Measurements from ENCODE around the gene BLCAP. TPM values are rescaled to one million over a fixed set of nuclear protein-coding genes. Genes with fewer than 3 reads are reported as not detected.

BLCAP gene
- total RNA-seq, 2 donors from 2014 or later = 24.1 to 44.8 TPM

GRCh38 chr20:37567671-37568588 lies 40.3 kb upstream of the BLCAP start:
- WGBS, 2 donors = 4 to 5% methylated on average over 10 to 13 of the region's 13 CpGs
- H3K36me3 ChIP-seq (replicated peaks in 1 of 2; ENCODE audit: insufficient read depth in 1 of 2, low read depth in 2 of 2) = no peaks in the 10 kb centered on the region
- TF ChIP-seq CTCF (IDR thresholded peaks at IDR 0.05) (no peak), POLR2A (IDR thresholded peaks at IDR 0.05) (no peak)
- intact Hi-C loops (cut with DNase I) = no loop called here
- H3K4me1 ChIP-seq = peaks cover 5% of the 10 kb centered on the region
- H3K27me3 ChIP-seq = no peaks in the 10 kb centered on the region
- DNase-seq = no peak
- H3K4me3 ChIP-seq = no peak overlapping the region
- H3K9me3 ChIP-seq = no peaks in the 10 kb centered on the region
- no peak for ATAC-seq
- no peak overlapping the region for H3K27ac ChIP-seq

GRCh38 chr20:37567331-37567665 lies 39.6 kb upstream of the BLCAP start:
- intact Hi-C loops (cut with DNase I) = no loop called here
- 21 to 25% methylated on average over 7 of the region's 7 CpGs for WGBS, 2 donors
- no peaks in the 10 kb centered on the region for H3K27me3 ChIP-seq

GRCh38 chr20:37566590-37567330 lies 39.1 kb upstream of the BLCAP start:
- no peak for ATAC-seq
- H3K36me3 ChIP-seq (replicated peaks in 1 of 2; ENCODE audit: insufficient read depth in 1 of 2, low read depth in 2 of 2) = no peaks in the 10 kb centered on the region
- 28 to 38% methylated on average over 5 of the region's 5 CpGs for WGBS, 2 donors
- H3K27ac ChIP-seq = no peak overlapping the region
- intact Hi-C loops (cut with DNase I) = no loop called here
- no peak overlapping the region for H3K4me3 ChIP-seq
- TF ChIP-seq CTCF (IDR thresholded peaks at IDR 0.05) (no peak), POLR2A (IDR thresholded peaks at IDR 0.05) (no peak)
- H3K4me1 ChIP-seq = peaks cover 5% of the 10 kb centered on the region
- no peaks in the 10 kb centered on the region for H3K27me3 ChIP-seq
- no peaks in the 10 kb centered on the region for H3K9me3 ChIP-seq
- DNase-seq = no peak

More at GRCh38 chr20:37567331-37567665, 39.6 kb upstream of the BLCAP start:
- Histone ChIP-seq H3K9me3 (no peaks in the 10 kb centered on the region), H3K4me3 (no peak overlapping the region), H3K36me3 (replicated peaks in 1 of 2; ENCODE audit: insufficient read depth in 1 of 2, low read depth in 2 of 2) (no peaks in the 10 kb centered on the region), H3K27ac (no peak overlapping the region), H3K4me1 (peaks cover 5% of the 10 kb centered on the region)
- ATAC-seq (no peak), DNase-seq (no peak)
- TF ChIP-seq POLR2A (IDR thresholded peaks at IDR 0.05) = no peak
- TF ChIP-seq CTCF (IDR thresholded peaks at IDR 0.05) = no peak

DNA sequence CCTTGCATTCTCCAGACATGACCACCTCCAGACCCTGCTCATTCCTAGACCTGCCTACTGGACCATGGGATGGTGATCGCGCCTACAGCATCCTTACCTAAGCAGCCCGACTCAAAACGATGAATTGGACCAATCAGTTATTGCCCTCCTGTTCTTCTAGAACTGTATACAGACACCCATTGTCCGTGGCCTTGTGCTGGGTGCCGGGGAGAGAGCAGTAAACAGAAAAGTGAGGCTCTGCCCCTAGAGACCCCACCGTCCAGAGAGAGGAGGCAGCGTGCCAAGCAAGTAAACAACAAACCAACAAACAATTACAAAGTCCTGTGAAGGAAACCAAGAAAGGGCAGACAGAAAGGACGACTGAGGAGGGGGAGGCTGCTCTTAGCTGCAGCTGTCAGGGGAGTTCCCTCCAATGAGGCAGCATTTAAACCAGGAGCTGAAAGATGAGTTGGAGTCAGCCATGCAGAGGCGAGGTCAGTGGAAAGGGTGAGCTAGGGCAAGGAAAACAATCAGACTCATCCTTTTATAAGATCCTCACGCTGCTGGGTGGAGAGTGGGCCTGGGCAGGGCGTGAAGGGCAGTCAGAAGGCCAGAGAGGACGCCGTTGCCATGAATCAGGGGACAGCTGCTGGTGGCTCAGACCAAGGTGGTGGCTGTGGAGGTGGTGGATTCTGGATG lies 37.6 kb upstream of the BLCAP start:
- Histone ChIP-seq H3K36me3 (replicated peaks in 1 of 2; ENCODE audit: insufficient read depth in 1 of 2, low read depth in 2 of 2) (no peaks in the 10 kb centered on the region), H3K27me3 (no peaks in the 10 kb centered on the region), H3K4me1 (peaks cover 5% of the 10 kb centered on the region), H3K4me3 (no peak overlapping the region), H3K9me3 (no peaks in the 10 kb centered on the region), H3K27ac (no peak overlapping the region)
- ATAC-seq (no peak), DNase-seq (no peak)
- TF ChIP-seq CTCF (IDR thresholded peaks at IDR 0.05) (no peak), POLR2A (IDR thresholded peaks at IDR 0.05) (no peak)
- WGBS, 2 donors = 62 to 65% methylated on average over 14 of the region's 14 CpGs
- intact Hi-C loops (cut with DNase I) = no loop called here
